HUES6 (cell line): Measurements from ENCODE around the gene C16orf95.
"Not testable (repeated sequence)": the region's sequence is repeated elsewhere in the genome, so short reads cannot be mapped to it uniquely, and the experiment has no call there.

ENCODE experiments used
- H3K27ac ChIP-seq: 2 replicates; pipeline ENCODE4 v1.7.0; 2013; ENCODE audit warnings: low read depth, mild to moderate bottlenecking, low read length, inconsistent platforms
- H3K27me3 ChIP-seq: 2 replicates; pipeline ENCODE4 v1.6.1; 2013; ENCODE audit warnings: low read length; ENCODE audit not compliant: control insufficient read depth, insufficient read depth
- H3K36me3 ChIP-seq: 2 replicates; pipeline ENCODE4 v1.6.1; 2013; ENCODE audit warnings: low read length; ENCODE audit not compliant: control insufficient read depth, insufficient read depth
- H3K4me1 ChIP-seq: 2 replicates; pipeline ENCODE4 v1.6.1; 2013; ENCODE audit warnings: low read length; ENCODE audit not compliant: control insufficient read depth, insufficient read depth
- H3K4me3 ChIP-seq: 2 replicates; pipeline ENCODE4 v1.5.1; 2013; ENCODE audit warnings: low read depth, low read length
- H3K9ac ChIP-seq: one replicate; pipeline ENCODE4 v1.6.1; 2013; ENCODE audit warnings: mild to moderate bottlenecking, low read length
- H3K9me3 ChIP-seq: 2 replicates; pipeline ENCODE4 v1.6.1; 2013; ENCODE audit warnings: low read depth, low read length; ENCODE audit not compliant: control insufficient read depth, insufficient read depth

Gene C16orf95

GRCh38 chr16:87345726-87346424 lies 28.7 kb upstream of the C16orf95 start:
- H3K4me3 ChIP-seq = no peak overlapping the region
- no peaks in the 10 kb centered on the region for H3K27me3 ChIP-seq
- peaks cover 34% of the 10 kb centered on the region for H3K4me1 ChIP-seq
- peaks cover 33% of the 10 kb centered on the region for H3K36me3 ChIP-seq
- H3K9ac ChIP-seq = peak overlapping the region; percentile 57
- H3K9me3 ChIP-seq = no peaks in the 10 kb centered on the region
- peak overlapping the region; percentile 79 for H3K27ac ChIP-seq

DNA sequence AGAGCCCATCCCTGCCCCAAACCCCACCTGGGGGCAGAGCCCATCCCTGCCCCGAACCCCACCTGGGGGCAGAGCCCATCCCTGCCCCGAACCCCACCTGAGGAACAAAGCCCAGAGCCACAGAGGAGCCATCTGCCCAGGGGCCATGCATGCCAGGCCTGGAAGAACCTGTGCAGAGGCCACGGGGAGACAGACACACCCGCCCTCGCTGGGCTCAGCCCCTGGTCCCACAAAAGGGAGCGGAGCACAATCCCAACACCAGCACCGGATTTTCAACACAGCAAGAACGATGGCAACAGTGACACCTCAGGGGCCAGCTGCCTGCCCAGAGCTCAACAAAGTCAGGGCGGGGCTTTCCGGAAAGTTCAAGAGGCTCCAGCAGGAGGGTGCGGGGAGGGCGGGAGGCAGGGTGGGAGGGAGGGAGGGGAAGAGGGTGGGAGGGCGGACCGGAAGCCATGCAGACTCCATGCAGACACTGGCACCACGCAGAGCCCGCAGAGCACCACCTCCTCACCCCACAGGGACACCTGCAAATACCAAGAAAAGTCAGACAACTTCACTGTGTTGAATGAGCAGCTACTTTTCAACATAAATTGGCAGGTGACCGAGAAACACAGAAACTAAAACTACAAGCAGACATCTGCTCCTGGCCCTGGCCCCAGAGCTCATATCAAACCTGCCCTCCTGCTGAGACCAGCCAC lies 27.9 kb upstream of the C16orf95 start:
- Histone ChIP-seq H3K27ac (peak overlapping the region; percentile 82), H3K36me3 (peaks cover 36% of the 10 kb centered on the region)

DNA sequence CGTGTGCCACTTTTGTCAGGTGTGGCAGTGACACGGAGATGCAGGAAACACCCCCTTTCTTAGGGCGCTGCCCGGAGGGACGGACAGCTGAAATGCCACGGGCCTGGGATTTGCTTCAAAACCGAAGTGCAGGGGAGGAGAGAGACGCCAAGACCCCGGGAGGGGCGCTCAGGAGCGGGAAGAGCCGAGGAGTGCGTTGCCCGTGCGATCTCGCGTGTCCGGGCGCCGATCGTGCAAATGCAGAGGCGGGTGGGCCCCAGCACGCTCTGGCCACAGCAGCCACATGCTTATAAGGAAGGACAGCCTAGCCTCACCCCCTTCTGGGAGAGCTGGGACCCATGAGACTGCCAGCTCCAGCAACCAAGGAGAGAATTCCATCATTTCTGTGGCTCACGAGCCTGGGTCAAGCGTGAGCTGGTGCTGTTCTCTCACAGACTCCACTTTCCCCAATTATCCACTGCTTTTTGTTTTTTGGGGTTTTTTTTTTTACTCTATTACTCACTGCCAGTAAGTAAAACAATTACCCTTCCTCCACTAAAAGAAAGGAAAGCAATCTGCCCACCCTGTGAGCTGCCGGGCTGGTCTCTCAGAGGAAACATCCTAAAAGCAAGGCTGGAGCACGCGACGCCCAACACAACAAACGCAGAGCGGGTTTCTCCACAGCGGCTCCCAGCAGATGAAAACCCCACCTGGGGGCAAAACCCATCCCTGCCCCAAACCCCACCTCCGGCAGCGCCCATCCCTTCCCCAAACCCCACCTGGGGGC lies 27.2 kb upstream of the C16orf95 start:
- Histone ChIP-seq H3K9me3 (no peaks in the 10 kb centered on the region), H3K27me3 (no peaks in the 10 kb centered on the region), H3K27ac (peak overlapping the region; percentile 82; the same call in 1 of the 2 replicates), H3K9ac (no peak overlapping the region), H3K4me3 (no peak overlapping the region; the same call in 1 of the 2 replicates), H3K36me3 (peaks cover 40% of the 10 kb centered on the region), H3K4me1 (peaks cover 34% of the 10 kb centered on the region)

More for the DNA sequence above, 27.9 kb upstream of the C16orf95 start:
- H3K27me3 ChIP-seq = no peaks in the 10 kb centered on the region
- peaks cover 34% of the 10 kb centered on the region for H3K4me1 ChIP-seq
- H3K9me3 ChIP-seq = no peaks in the 10 kb centered on the region
- peak overlapping the region; percentile 57 for H3K9ac ChIP-seq
- peak overlapping the region; percentile 36; the same call in 1 of the 2 replicates for H3K4me3 ChIP-seq

DNA sequence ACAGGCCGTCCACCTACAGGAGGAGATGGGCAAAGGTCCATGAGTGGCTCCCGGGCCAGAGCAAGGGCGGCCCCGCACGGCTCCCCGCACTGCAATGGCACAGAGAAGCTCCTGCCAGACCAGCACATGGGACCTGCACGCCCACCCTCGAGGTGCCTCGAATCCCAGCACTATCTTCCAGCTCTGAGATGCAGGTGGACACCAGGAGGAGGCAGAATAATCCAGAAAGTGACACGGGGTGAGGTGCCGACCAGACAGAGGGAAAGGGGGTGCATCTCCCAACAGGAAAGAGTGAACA lies 26.5 kb upstream of the C16orf95 start:
- Histone ChIP-seq H3K9ac (no peak overlapping the region), H3K27me3 (no peaks in the 10 kb centered on the region), H3K9me3 (no peaks in the 10 kb centered on the region), H3K27ac (no peak overlapping the region), H3K36me3 (peaks cover 47% of the 10 kb centered on the region), H3K4me3 (no peak overlapping the region), H3K4me1 (peaks cover 34% of the 10 kb centered on the region)

DNA sequence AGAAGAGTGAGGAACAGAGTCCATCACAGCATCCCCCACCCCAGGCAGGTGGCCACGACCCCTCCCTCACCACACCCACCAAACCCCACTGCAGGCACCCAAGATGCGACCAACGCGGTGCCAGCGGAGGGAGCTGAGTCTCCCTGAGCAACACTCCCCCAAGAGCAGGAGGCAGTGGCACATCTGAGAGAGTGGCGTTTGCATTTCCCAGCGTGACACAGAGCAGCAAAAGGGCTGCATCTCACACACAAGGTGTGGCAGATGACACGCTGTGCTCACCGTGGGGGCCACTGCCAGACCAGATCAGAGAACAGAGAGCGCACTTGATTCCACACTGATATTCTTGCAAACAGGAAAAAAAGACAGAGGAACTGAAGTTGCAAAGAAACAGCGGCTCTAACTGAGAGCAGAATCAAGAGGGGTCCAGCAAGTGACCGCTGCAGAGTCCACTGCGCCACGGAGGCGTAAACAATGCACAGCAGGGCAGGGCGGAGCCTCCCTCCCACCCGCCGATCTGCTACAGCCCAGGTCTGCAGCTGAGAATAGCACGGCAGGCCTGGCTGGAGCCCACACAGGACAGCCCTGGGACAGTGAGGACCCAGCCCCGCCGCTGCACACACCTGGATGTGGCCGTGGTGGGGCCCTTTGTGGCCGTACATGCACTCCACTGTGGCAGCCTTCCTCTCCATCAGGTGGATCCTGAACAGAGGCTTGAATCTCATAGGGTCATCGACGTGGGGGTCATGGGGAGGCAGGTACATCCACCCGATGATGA lies 26.0 kb upstream of the C16orf95 start:
- H3K4me1 ChIP-seq = peaks cover 34% of the 10 kb centered on the region
- no peaks in the 10 kb centered on the region for H3K9me3 ChIP-seq
- H3K36me3 ChIP-seq = peaks cover 50% of the 10 kb centered on the region
- no peak overlapping the region for H3K4me3 ChIP-seq
- no peaks in the 10 kb centered on the region for H3K27me3 ChIP-seq
- H3K27ac ChIP-seq = no peak overlapping the region
- H3K9ac ChIP-seq = peak overlapping the region; percentile 19

DNA sequence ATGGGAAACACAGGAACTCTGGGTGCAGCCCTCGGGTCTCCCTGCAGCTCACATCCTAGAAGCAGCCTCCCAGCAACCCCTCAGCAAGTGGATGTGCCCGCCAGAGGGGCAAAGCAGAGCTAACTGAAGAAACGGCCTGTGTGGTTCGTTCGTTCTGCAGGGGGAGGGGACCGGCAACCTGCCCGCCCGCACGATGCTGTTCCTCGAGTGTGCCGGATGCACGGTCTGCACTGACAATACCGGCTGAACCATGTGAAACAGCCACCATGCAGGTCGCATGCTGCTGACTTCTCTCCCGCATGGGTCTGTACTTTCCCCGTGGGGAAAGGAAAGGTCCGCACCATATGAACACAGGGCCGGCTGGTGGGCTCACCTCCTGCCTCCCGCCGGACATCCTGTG lies 25.3 kb upstream of the C16orf95 start:
- H3K4me3 ChIP-seq = no peak overlapping the region
- no peak overlapping the region for H3K27ac ChIP-seq
- H3K4me1 ChIP-seq = peaks cover 34% of the 10 kb centered on the region
- no peaks in the 10 kb centered on the region for H3K9me3 ChIP-seq
- no peaks in the 10 kb centered on the region for H3K27me3 ChIP-seq
- H3K9ac ChIP-seq = no peak overlapping the region
- H3K36me3 ChIP-seq = peaks cover 54% of the 10 kb centered on the region

DNA sequence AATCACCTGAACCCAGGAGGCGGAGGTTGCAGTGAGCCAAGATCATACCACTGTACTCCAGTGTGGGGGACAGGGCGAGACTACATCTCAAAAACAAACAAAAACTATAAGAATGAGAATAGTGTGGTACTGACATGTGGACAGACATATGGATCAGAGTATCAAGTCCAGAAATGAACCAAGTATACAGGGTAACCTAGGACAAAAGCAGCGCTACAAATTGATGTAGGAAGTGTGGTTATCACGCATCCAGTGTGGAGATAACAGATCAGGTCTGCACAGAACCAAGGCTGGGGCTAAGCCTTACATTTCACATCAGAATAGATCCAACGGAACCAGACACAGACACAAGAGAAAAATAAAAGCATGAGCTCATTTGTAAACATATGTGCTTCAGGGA lies 23.0 kb upstream of the C16orf95 start:
- Histone ChIP-seq H3K4me3 (no peak overlapping the region), H3K27ac (no peak overlapping the region), H3K36me3 (peaks cover 56% of the 10 kb centered on the region), H3K4me1 (peaks cover 22% of the 10 kb centered on the region), H3K9me3 (no peaks in the 10 kb centered on the region), H3K9ac (no peak overlapping the region), H3K27me3 (no peaks in the 10 kb centered on the region)

DNA sequence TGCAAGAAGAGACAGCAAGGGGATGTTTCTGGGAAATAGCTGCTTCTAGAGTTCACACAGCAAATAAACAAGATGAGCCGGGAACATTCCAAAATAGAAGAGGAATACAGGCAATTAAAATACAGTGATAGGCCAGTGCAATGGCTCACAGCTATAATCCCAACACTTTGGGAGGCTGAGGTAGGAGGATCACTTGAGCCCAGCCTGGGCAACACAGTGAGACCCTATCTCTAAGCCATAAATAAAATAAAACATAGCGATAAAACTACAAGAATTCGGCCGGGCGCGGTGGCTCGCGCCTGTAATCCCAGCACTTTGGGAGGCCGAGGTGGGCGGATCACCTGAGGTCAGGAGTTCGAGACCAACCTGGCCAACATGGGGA lies 22.5 kb upstream of the C16orf95 start:
- not testable (repeated sequence) for H3K27ac ChIP-seq, H3K4me3 ChIP-seq, H3K9me3 ChIP-seq, H3K9ac ChIP-seq, H3K27me3 ChIP-seq
- peaks cover 19% of the 10 kb centered on the region; the same call in 1 of the 2 replicates for H3K4me1 ChIP-seq
- peaks cover 61% of the 10 kb centered on the region for H3K36me3 ChIP-seq

DNA sequence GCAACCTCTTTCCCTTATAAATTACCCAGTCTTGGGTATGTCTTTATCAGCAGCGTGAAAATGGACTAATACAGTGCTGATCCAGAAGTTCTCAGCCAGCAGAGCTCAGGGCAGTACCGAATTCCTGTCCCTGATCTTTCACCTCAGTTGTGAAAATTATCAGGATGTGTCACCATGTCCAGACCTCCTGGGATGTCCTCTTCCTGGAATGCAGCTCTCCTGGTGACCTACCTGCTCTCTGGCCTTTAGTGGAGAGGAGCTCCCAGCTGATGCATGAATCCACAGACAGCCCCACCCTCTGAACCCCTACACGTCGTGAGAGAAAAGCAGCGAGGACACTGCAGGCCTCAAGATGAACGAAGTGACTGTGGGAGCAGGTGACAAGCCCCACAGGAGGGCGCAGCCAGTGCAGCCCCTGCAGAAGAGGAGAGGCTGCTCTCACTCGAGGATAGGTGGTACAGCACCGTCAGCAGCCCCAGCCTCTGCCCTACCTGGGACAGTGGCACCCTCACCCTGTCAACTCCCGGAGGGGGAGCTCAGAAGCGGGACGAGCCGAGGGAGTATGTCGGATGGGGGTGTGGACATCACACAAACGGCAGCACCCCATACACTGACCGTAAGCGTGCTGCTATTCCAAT lies 22.0 kb upstream of the C16orf95 start:
- Histone ChIP-seq H3K9me3 (no peaks in the 10 kb centered on the region), H3K4me1 (peaks cover 15% of the 10 kb centered on the region; the same call in 1 of the 2 replicates), H3K4me3 (no peak overlapping the region), H3K9ac (no peak overlapping the region), H3K27ac (no peak overlapping the region), H3K36me3 (peaks cover 66% of the 10 kb centered on the region), H3K27me3 (no peaks in the 10 kb centered on the region)

GRCh38 chr16:87338155-87338765 lies 21.1 kb upstream of the C16orf95 start:
- Histone ChIP-seq H3K27me3 (no peaks in the 10 kb centered on the region), H3K9ac (no peak overlapping the region), H3K27ac (no peak overlapping the region), H3K36me3 (peaks cover 69% of the 10 kb centered on the region), H3K4me1 (peaks cover 7% of the 10 kb centered on the region; the same call in 1 of the 2 replicates), H3K9me3 (no peaks in the 10 kb centered on the region), H3K4me3 (no peak overlapping the region)
